HepG2 (cell line): ENCODE measurements around the gene ACBD6.

ENCODE experiments used
- CC2D1A ChIP-seq: sonication (generic); formaldehyde crosslinking; IDR thresholded peaks from 2 replicates; pipeline ENCODE4 v1.8.1; 2023; ENCODE audit warnings: mild to moderate bottlenecking, missing genetic modification reagents
- MBD4 ChIP-seq: IDR thresholded peaks from 2 replicates; pipeline ENCODE4 v1.6.1; 2012; ENCODE audit warnings: low read length, inconsistent platforms, borderline replicate concordance
- NONO ChIP-seq, 2 experiments: fragments of 450-650 bp in 1 of 2; sonication (generic) in 1 of 2; formaldehyde crosslinking in 1 of 2; IDR thresholded peaks in 1 of 2; conservative IDR thresholded peaks in 1 of 2; 2 replicates each; pipeline versions ENCODE4 v1.6.1 to v1.8.0; 2017 to 2022; ENCODE audit warnings: mild to moderate bottlenecking in 1 of 2, missing genetic modification reagents in 1 of 2, moderate library complexity in 1 of 2
- POLR2AphosphoS5 ChIP-seq: IDR thresholded peaks from 2 replicates; pipeline ENCODE4 v1.6.1; 2012; ENCODE audit warnings: low read depth, low read length
- STAT5B ChIP-seq: sonication (generic); formaldehyde crosslinking; IDR thresholded peaks from 2 replicates; pipeline ENCODE4 v1.4.0; 2020; ENCODE audit warnings: missing genetic modification reagents
- TSC22D2 ChIP-seq: sonication (generic); formaldehyde crosslinking; IDR thresholded peaks from 2 replicates; pipeline ENCODE4 v1.5.1; 2020; ENCODE audit warnings: missing genetic modification reagents, mild to moderate bottlenecking, borderline replicate concordance
- ZNF556 ChIP-seq: sonication (generic); formaldehyde crosslinking; IDR thresholded peaks from 2 replicates; pipeline ENCODE4 v1.4.0; 2020; ENCODE audit warnings: mild to moderate bottlenecking, missing genetic modification reagents, borderline replicate concordance

GRCh38 chr1:180244840-180245239, 257.5 kb downstream of the ACBD6 start:
- no peak for TF ChIP-seq MBD4
- no peak for TF ChIP-seq NONO (IDR thresholded peaks at IDR 0.05)
- no peak for TF ChIP-seq NONO (CRISPR knock-in tag; conservative IDR thresholded peaks at IDR 0.05)
- TF ChIP-seq TSC22D2 (CRISPR knock-in tag), result no peak
- TF ChIP-seq STAT5B (CRISPR knock-in tag), result no peak
- TF ChIP-seq POLR2AphosphoS5, result no peak
- no peak for TF ChIP-seq CC2D1A (CRISPR knock-in tag)
- TF ChIP-seq ZNF556 (CRISPR knock-in tag), result no peak
